ENCODE data around the gene PLCH2.

DNA sequence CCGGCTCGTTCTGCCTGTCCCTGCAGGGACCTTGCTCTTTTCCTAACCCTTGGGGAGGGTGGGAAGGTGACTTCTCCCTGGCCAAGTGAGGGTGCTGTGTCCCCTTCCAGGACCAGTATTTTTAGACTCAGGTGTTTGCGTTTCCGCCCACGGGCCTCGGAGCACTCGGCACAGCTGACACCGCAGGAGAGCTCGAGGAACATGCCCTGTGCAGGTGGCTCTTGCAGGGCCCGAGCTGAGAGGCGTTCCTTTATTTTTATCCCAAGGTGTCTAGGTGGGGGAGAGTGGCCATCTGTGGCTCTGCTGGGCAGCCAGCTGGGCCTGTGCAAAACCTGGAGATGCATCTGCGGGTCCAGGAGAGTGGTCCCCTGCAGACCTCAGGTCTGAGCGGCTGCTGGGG lies 16.0 kb downstream of the PLCH2 start:
- TF ChIP-seq, protein P1, sequence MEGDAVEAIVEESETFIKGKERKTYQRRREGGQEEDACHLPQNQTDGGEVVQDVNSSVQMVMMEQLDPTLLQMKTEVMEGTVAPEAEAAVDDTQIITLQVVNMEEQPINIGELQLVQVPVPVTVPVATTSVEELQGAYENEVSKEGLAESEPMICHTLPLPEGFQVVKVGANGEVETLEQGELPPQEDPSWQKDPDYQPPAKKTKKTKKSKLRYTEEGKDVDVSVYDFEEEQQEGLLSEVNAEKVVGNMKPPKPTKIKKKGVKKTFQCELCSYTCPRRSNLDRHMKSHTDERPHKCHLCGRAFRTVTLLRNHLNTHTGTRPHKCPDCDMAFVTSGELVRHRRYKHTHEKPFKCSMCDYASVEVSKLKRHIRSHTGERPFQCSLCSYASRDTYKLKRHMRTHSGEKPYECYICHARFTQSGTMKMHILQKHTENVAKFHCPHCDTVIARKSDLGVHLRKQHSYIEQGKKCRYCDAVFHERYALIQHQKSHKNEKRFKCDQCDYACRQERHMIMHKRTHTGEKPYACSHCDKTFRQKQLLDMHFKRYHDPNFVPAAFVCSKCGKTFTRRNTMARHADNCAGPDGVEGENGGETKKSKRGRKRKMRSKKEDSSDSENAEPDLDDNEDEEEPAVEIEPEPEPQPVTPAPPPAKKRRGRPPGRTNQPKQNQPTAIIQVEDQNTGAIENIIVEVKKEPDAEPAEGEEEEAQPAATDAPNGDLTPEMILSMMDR (IDR thresholded peaks at IDR 0.05) = no peak
- no peak for TF ChIP-seq POLR2A (IDR thresholded peaks at IDR 0.05)
